Hepatocyte (in vitro differentiated cells): ENCODE data around the gene RPL41.

Experiments
- EZH2 ChIP-seq: fragments of 200-600 bp; sonication (generic); IDR thresholded peaks from 2 replicates; pipeline ENCODE4 v1.6.1; 2016; ENCODE audit warnings: antibody characterized with exemption, mild to moderate bottlenecking, borderline replicate concordance
- EZH2phosphoT487 ChIP-seq: fragments of 200-600 bp; sonication (generic); IDR thresholded peaks from one replicate; pipeline ENCODE4 v1.6.1; 2018; ENCODE audit warnings: antibody characterized with exemption, mild to moderate bottlenecking, low read depth, moderate library complexity; ENCODE audit not compliant: unreplicated experiment, severe bottlenecking
- TF ChIP-seq, protein P1 (sequence below): fragments of 200-600 bp; sonication (generic); IDR thresholded peaks from 2 replicates; pipeline ENCODE4 v1.5.1; 2016; ENCODE audit warnings: antibody characterized with exemption, mild to moderate bottlenecking; ENCODE audit not compliant: poor library complexity

DNA sequence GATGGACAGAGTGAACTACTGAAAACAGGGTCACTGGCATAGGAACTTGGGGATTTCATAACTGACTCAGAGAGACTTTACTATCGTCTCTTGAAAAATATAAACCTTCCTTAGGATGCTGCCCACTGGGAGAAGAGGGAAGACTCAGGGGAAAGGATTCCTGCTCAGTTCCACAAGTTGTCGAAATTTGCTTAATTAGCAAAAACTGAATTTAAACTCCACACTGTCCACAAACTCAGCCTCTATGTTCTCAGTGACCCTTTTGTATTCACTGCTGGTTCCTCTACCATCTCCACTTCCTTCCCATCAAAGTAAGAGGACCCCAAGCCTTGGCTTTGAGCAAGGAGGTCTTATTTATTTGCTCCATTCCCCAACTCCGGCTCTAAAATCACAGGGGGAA, 28.8 kb downstream of the RPL41 start:
- TF ChIP-seq, protein P1, sequence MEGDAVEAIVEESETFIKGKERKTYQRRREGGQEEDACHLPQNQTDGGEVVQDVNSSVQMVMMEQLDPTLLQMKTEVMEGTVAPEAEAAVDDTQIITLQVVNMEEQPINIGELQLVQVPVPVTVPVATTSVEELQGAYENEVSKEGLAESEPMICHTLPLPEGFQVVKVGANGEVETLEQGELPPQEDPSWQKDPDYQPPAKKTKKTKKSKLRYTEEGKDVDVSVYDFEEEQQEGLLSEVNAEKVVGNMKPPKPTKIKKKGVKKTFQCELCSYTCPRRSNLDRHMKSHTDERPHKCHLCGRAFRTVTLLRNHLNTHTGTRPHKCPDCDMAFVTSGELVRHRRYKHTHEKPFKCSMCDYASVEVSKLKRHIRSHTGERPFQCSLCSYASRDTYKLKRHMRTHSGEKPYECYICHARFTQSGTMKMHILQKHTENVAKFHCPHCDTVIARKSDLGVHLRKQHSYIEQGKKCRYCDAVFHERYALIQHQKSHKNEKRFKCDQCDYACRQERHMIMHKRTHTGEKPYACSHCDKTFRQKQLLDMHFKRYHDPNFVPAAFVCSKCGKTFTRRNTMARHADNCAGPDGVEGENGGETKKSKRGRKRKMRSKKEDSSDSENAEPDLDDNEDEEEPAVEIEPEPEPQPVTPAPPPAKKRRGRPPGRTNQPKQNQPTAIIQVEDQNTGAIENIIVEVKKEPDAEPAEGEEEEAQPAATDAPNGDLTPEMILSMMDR = no peak
- TF ChIP-seq EZH2 = no peak
- TF ChIP-seq EZH2phosphoT487 = no peak
